HepG2 (cell line): ENCODE data around the gene MXRA7. TPM values are rescaled to one million over a fixed set of nuclear protein-coding genes. Genes with fewer than 3 reads are reported as not detected.

Experiments used
- ATF4 ChIP-seq, 2 experiments: fragments of 450-650 bp in 1 of 2; sonication (generic) in 1 of 2; formaldehyde crosslinking; IDR thresholded peaks; 2 replicates each; pipeline versions ENCODE4 v1.5.0 to v1.8.0; 2020 to 2022; ENCODE audit warnings: mild to moderate bottlenecking in 1 of 2, missing genetic modification reagents in 1 of 2
- DMAP1 ChIP-seq: IDR thresholded peaks from 2 replicates; pipeline ENCODE4 v1.6.1; 2016
- FOSL2 ChIP-seq: sonication (generic); formaldehyde crosslinking; IDR thresholded peaks from 2 replicates; pipeline ENCODE4 v1.4.0; 2020; ENCODE audit warnings: missing genetic modification reagents
- FOXP1 ChIP-seq, 2 experiments: fragments of 450-650 bp in 1 of 2; IDR thresholded peaks; 2 replicates each; pipeline ENCODE4 v1.6.1; 2017 to 2018; ENCODE audit warnings: antibody characterized with exemption in 1 of 2
- HMG20A ChIP-seq: IDR thresholded peaks from 2 replicates; pipeline ENCODE4 v1.6.1; 2016; ENCODE audit warnings: borderline replicate concordance
- MAFG ChIP-seq: sonication (generic); formaldehyde crosslinking; IDR thresholded peaks from 2 replicates; pipeline ENCODE4 v1.5.1; 2020; ENCODE audit warnings: mild to moderate bottlenecking, missing genetic modification reagents
- NFE2 ChIP-seq: sonication (generic); formaldehyde crosslinking; IDR thresholded peaks from 2 replicates; pipeline ENCODE4 v1.4.0; 2020; ENCODE audit warnings: missing genetic modification reagents
- SAP130 ChIP-seq: IDR thresholded peaks from 2 replicates; pipeline ENCODE4 v1.6.1; 2016; ENCODE audit warnings: low read depth
- ZNF235 ChIP-seq: sonication (generic); formaldehyde crosslinking; IDR thresholded peaks from 2 replicates; pipeline ENCODE4 v1.8.1; 2023; ENCODE audit warnings: mild to moderate bottlenecking, missing genetic modification reagents, borderline replicate concordance
- ZNF639 ChIP-seq: conservative IDR thresholded peaks from 2 replicates; pipeline ENCODE4 v1.6.1; 2018; ENCODE audit warnings: missing genetic modification reagents
- ZNF687 ChIP-seq: sonication (generic); formaldehyde crosslinking; IDR thresholded peaks from 2 replicates; pipeline ENCODE4 v1.5.1; 2020; ENCODE audit warnings: mild to moderate bottlenecking, missing genetic modification reagents, moderate library complexity
- polyA plus RNA-seq, 8 experiments: library from polyadenylated mRNA; depleted of rRNA in 3 of 8; stranded (reverse) in 7 of 8; unstranded in 1 of 8; fragments of >200 nt; fragmentation: Illumina TruSeq in 4 of 8; extraction: Trizol in 4 of 8; gene quantifications; 2 replicates each; pipeline versions ENCODE4 v1.2.1 to v1.2.3, GENCODE V29; 2011 to 2016; ENCODE audit warnings: low read depth in 4 of 8, missing spikeins in 1 of 8, mixed read lengths in 1 of 8; ENCODE audit not compliant: insufficient read depth in 1 of 8
- total RNA-seq, 5 experiments: library from RNA; depleted of rRNA; stranded (reverse); fragments of >200 nt; fragmentation: Illumina TruSeq; extraction: Trizol; gene quantifications; 2 replicates each; pipeline ENCODE4 v1.2.3, GENCODE V29; 2016; ENCODE audit warnings: low read depth in 1 of 5

The MXRA7 gene
- total and polyA plus RNA-seq, 2 of the 13 experiments (the other 11 are each of a cell fraction or from before 2014, with no cell fraction given): 44.8 to 112 TPM

GRCh38 chr17:76659928-76660655 lies 50.7 kb downstream of the MXRA7 start (continued):
- TF ChIP-seq ZNF639: 0 out of 2 replicates have a peak, but pooled peaks have one; percentile 39
- TF ChIP-seq SAP130: peak; percentile 45
- peak; percentile 80; the same call in 1 of the 2 replicates for TF ChIP-seq NFE2
- TF ChIP-seq MAFG (CRISPR knock-in tag): peak; percentile 87
- TF ChIP-seq ZNF687: peak; percentile 17; the same call in 1 of the 2 replicates
- 0 out of 2 replicates have a peak, but pooled peaks have one; percentile 21 for TF ChIP-seq DMAP1 (CRISPR knock-in tag)
- TF ChIP-seq FOXP1 (IDR thresholded peaks at IDR 0.05): no peak
- 0 out of 2 replicates have a peak, but pooled peaks have one; percentile 44 for TF ChIP-seq FOXP1 (CRISPR knock-in tag; IDR thresholded peaks at IDR 0.05)
- TF ChIP-seq HMG20A (CRISPR knock-in tag): 0 out of 2 replicates have a peak, but pooled peaks have one; percentile 5
- TF ChIP-seq ATF4 (CRISPR knock-in tag; IDR thresholded peaks at IDR 0.05): 0 out of 4 replicates have a peak, but pooled peaks of 1 of the 2 experiments have one; percentile 23
- TF ChIP-seq ZNF235 (CRISPR knock-in tag): peak; percentile 64; the same call in 1 of the 2 replicates
- TF ChIP-seq FOSL2 (CRISPR knock-in tag): peak; percentile 75
